Endothelial cell (in vitro differentiated cells): Measurements from ENCODE around the gene MAML2. TPM values are rescaled to one million over a fixed set of nuclear protein-coding genes. Genes with fewer than 3 reads are reported as not detected.
"Not testable (repeated sequence)": the region's sequence is repeated elsewhere in the genome, so short reads cannot be mapped to it uniquely, and the experiment has no call there.

Experiments used
- DNase-seq: peaks from one replicate; pipeline ENCODE4 v3.0.0; 2021; ENCODE audit warnings: low spot score
- H3K27ac Mint-ChIP-seq: one replicate; pipeline ENCODE4 v1.8.0; 2021; ENCODE audit warnings: mixed read lengths, inconsistent platforms; ENCODE audit not compliant: unreplicated experiment
- H3K27me3 Mint-ChIP-seq: one replicate; pipeline ENCODE4 v1.8.0; 2021; ENCODE audit warnings: mild to moderate bottlenecking, moderate library complexity, mixed read lengths, inconsistent platforms; ENCODE audit not compliant: unreplicated experiment
- H3K36me3 Mint-ChIP-seq: one replicate; pipeline ENCODE4 v1.8.0; 2021; ENCODE audit warnings: mild to moderate bottlenecking, low read depth, mixed read lengths, inconsistent platforms; ENCODE audit not compliant: unreplicated experiment
- H3K4me1 Mint-ChIP-seq: one replicate; pipeline ENCODE4 v1.8.0; 2021; ENCODE audit warnings: mild to moderate bottlenecking, mixed read lengths, inconsistent platforms; ENCODE audit not compliant: unreplicated experiment
- H3K4me3 Mint-ChIP-seq: one replicate; pipeline ENCODE4 v1.8.0; 2021; ENCODE audit warnings: mild to moderate bottlenecking, mixed read lengths, inconsistent platforms; ENCODE audit not compliant: unreplicated experiment
- H3K9me3 Mint-ChIP-seq: one replicate; pipeline ENCODE4 v1.8.0; 2021; ENCODE audit warnings: mixed read lengths, inconsistent platforms; ENCODE audit not compliant: unreplicated experiment
- total RNA-seq: library from RNA; stranded (reverse); fragmentation: NEBNext Ultra II Directional; extraction: Animal tissue kit (Norgen Biotek cat#: 25700); gene quantifications from one replicate; pipeline ENCODE4 v1.2.1, GENCODE V29; 2021; ENCODE audit not compliant: unreplicated experiment
- TF ChIP-seq, protein P1 (sequence below): fragments of 200-600 bp; sonication (generic); IDR thresholded peaks from one replicate; pipeline ENCODE4 v1.5.0; 2021; ENCODE audit warnings: antibody characterized with exemption; ENCODE audit not compliant: unreplicated experiment

MAML2 gene
- total RNA-seq, 1 donor from 2014 or later: 6.2 TPM

DNA sequence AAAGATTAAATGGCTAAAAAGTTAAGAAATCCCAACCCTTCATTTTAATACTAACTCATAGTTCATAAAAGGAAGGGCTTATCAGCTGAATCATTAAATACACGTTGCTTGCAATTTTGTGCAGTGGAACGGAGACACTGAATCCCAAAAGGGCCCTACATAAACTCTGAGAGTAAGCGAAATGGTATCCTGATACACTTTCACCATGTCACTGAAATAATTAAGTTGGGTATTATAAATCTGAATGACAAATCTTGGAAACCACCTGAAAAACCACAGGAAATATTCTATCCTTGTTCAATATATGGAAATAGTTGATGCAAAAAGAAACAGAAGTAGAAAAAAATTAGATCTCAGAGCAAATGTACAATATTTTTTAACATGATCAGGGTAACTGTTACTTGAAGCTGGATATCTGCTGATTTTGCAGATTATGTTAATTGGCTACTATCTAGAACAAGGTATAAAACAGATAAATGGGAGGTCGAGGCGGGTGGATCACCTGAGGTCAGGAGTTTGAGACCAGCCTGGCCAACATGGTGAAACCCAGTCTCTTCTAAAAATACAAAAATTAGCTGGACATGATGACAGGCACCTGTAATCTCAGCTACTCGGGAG, 55.1 kb downstream of the MAML2 start:
- no peak for DNase-seq
- Mint-ChIP-seq H3K27ac (no peak overlapping the region), H3K4me3 (no peak overlapping the region), H3K4me1 (no peaks in the 10 kb centered on the region), H3K36me3 (no peaks in the 10 kb centered on the region), H3K9me3 (no peaks in the 10 kb centered on the region), H3K27me3 (no peaks in the 10 kb centered on the region)
- TF ChIP-seq, protein P1, sequence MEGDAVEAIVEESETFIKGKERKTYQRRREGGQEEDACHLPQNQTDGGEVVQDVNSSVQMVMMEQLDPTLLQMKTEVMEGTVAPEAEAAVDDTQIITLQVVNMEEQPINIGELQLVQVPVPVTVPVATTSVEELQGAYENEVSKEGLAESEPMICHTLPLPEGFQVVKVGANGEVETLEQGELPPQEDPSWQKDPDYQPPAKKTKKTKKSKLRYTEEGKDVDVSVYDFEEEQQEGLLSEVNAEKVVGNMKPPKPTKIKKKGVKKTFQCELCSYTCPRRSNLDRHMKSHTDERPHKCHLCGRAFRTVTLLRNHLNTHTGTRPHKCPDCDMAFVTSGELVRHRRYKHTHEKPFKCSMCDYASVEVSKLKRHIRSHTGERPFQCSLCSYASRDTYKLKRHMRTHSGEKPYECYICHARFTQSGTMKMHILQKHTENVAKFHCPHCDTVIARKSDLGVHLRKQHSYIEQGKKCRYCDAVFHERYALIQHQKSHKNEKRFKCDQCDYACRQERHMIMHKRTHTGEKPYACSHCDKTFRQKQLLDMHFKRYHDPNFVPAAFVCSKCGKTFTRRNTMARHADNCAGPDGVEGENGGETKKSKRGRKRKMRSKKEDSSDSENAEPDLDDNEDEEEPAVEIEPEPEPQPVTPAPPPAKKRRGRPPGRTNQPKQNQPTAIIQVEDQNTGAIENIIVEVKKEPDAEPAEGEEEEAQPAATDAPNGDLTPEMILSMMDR: no peak

- DNase-seq, H3K4me3 Mint-ChIP-seq, H3K27me3 Mint-ChIP-seq, H3K9me3 Mint-ChIP-seq, H3K36me3 Mint-ChIP-seq, H3K4me1 Mint-ChIP-seq, H3K27ac Mint-ChIP-seq: not testable (repeated sequence)
Observed at GRCh38 chr11:96285985-96286384, 57.0 kb downstream of the MAML2 start.

DNA sequence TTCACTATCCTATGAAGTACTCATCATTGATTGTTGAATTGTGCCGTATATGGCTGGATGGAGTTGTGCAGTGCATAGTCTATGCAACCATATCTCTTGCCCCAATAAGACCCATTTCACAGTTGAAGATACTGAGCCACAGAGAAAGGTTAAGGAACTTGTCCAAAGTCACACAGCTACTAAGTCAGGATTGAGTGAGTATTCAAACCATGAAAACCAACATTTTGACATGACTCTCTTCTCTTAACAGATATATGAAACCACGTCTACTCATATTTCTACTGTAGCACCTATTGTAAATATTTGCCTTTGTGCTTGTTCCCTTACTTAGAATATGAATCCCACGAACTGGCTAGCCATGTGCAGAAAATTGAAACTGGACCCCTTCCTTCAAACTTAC, 58.1 kb downstream of the MAML2 start:
- Mint-ChIP-seq H3K27me3 (no peaks in the 10 kb centered on the region), H3K4me3 (no peak overlapping the region), H3K9me3 (no peaks in the 10 kb centered on the region), H3K27ac (no peak overlapping the region), H3K36me3 (no peaks in the 10 kb centered on the region), H3K4me1 (no peaks in the 10 kb centered on the region)
- no peak for DNase-seq
- TF ChIP-seq, protein P1: no peak

DNA sequence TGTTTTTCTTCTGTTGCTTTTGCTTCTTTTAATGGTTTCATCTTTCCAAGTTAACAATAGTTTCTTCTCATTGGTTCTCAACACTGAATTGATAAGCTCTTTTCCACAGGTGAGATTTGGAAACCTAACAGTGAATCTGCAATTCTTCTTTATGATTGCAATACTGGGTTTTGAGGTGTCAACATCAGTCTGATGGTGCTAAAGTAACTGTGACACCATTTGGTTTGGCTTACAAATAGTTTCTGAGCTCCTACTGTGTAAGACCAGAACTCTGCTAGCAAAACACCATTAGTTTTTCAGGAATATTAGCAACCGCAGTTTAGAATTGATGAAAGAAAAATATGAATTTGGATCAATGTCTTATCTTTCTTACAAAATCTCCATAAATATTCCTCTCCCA, 58.6 kb downstream of the MAML2 start:
- H3K9me3 Mint-ChIP-seq: no peaks in the 10 kb centered on the region
- H3K4me1 Mint-ChIP-seq: no peaks in the 10 kb centered on the region
- TF ChIP-seq, protein P1: no peak
- H3K36me3 Mint-ChIP-seq: no peaks in the 10 kb centered on the region
- H3K27ac Mint-ChIP-seq: no peak overlapping the region
- no peak overlapping the region for H3K4me3 Mint-ChIP-seq
- H3K27me3 Mint-ChIP-seq: no peaks in the 10 kb centered on the region
- DNase-seq: no peak

DNA sequence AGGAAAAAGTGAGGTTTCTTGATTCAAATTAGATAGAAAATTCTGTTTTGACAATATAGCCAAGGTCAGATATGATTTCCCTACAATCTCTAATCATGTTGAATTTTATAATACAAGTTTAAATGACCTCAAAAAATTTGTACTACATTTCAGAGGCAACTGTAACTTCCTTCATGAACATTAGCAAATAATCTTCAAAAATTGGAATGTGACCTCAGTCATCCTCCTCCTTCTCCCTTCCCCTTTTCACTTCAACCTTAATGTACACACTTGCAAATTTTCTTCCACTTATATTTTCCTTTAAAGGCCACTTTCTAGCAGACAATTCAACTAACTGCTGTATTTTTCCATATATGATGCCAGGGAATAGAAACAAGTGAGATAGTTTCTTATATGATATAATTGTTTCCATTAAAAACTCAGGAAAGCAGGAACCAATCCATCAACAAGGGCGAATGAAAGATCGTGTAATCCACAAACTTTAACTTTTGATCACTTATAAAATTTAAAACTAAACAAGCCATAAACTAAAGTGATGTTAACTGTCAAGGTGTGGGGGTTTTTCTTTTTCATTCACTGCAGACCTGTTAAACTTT, 60.3 kb downstream of the MAML2 start:
- H3K4me1 Mint-ChIP-seq: no peaks in the 10 kb centered on the region
- no peak overlapping the region for H3K27ac Mint-ChIP-seq
- H3K9me3 Mint-ChIP-seq: no peaks in the 10 kb centered on the region
- no peaks in the 10 kb centered on the region for H3K36me3 Mint-ChIP-seq
- no peaks in the 10 kb centered on the region for H3K27me3 Mint-ChIP-seq
- DNase-seq: no peak
- TF ChIP-seq, protein P1: no peak
- no peak overlapping the region for H3K4me3 Mint-ChIP-seq
